Stimulated activated CD8-positive, alpha-beta memory T cell treated with anti-CD3 and anti-CD28 coated beads, Interleukin-4, amount 100 ng/mL, for 24 hours (primary cell): Measurements from ENCODE around the gene ADAP1.
A peak's percentile ranks its signal among the peaks of the same experiment; 100 is the strongest.

Experiments
- DNase-seq: peaks from one replicate; pipeline ENCODE4 v3.0.0-alpha.2; 2020; ENCODE audit warnings: low read depth

The ADAP1 gene

GRCh38 chr7:908591-909357 is 45.7 kb downstream of the ADAP1 start:
- DNase-seq, result peak; percentile 75

GRCh38 chr7:908159-908581 is 46.3 kb downstream of the ADAP1 start:
- DNase-seq, result no peak

DNA sequence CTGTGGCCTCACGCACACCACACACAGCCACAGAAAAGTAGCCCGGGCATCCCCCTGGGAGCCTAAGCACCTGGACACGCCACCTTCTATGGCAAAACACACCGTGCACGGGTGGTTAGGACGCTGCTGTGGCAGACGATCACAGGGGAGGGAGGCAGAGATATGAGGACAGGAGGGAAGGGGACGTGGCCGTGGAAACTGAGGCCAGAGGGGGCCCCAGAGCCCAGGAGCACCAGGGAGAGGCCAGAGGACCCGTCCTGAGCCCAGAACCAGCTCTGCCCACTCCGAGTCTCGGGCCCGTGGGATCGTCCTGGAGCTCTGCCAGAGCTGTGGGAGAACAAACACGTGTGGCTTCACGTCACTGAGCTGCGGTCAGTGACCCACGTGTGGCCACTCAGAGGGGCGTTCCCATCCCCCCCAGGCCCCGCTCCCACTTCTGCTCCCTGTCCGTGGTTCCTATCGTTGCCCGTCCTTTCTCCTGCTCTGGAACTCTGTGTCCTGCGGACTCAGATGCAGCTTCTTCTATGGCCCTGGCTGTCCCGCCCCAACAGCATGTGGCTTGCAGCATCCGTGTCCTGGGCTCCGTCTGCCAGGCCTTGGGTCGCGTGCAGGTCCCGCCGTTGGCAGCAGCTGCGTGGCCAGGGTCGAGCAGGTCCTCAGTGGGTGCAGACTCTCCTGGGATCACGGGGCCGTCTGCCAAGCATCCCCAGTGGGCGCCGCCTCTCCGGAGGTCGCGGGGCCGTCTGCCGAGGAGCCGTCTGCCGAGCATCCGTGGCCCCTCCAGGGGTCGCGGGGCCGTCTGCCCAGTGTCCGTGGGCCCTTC is 47.1 kb downstream of the ADAP1 start:
- DNase-seq, result no peak

GRCh38 chr7:906776-907157 is 47.7 kb downstream of the ADAP1 start:
- DNase-seq, result no peak

DNA sequence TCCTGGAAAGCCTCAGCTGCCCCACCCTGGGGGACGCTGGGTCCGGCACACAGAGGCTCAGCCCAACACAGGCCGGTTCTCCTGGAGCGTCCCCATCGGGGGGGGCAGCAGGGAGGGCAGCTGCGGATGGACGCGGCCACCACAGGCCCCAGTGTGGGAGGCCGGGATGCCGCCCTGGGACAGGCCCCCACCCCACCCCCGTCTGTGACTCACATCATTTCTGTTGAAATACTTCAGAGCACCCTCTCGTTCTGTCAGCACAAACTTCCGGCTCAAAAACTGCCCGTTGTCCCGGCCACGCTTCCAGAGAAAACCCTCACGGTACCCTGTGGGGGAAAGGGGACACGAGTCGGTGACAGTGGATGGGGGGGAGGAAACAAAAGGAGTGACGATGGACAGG is 49.6 kb downstream of the ADAP1 start:
- DNase-seq, result no peak

- DNase-seq, result no peak
Measured at GRCh38 chr7:903921-904755, 50.3 kb downstream of the ADAP1 start.

- DNase-seq, result no peak
Measured at GRCh38 chr7:902996-903395, 51.5 kb downstream of the ADAP1 start.

DNA sequence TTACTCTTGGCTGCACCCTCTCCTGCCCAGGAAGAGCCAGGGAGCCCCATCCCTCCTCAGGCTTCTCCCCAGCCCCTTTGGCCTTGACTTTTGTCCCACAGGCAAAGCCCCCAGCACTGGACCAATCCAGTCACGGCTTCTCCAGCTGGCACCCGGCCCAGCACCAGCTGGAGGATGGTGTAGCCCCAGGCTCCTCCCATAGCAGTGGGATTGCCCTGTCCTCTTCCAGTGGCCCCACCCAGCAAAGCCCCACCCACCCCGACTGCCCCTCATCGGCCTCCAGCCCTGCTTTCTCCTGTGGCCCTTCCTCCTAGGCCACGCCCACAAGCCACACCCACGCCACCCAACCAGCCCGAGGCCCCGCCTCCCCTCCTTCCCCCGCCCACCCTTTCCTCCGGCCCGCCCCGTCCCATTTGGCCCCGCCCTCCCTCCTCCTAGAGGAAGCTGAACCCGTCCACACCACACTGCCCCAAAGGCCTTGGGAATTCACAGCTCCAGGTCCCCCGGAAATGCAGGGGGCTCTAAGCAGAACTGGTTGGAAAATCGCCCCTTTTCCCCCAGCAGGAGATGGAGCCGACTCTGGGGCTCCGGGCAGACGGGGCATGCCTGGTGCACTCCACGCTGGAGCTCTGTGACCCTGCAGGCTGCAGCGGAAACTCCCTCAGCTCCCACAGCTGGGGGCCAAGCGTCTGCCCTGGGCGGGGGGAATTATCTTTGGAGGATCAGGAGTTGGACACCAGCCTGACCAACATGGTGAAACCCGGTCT is 52.9 kb downstream of the ADAP1 start:
- peak; percentile 44 for DNase-seq

DNA sequence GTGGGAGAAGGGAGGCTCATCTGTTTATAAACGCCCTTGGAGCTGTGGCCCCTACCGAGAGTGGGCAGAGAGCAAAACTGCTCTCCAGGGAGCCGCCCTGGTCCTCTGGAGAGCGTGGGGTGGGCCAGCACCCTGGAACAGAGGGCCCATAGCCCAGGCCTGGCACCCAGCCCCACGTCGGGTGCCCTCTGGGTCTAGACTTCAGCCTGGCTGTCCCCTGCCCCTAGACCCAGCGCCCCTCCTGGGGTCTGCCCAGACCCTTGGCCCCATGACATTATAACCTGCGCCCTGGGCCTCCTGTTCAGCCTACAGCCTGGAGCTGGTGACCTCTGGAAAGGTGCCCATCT is 53.5 kb downstream of the ADAP1 start:
- DNase-seq, result no peak

DNA sequence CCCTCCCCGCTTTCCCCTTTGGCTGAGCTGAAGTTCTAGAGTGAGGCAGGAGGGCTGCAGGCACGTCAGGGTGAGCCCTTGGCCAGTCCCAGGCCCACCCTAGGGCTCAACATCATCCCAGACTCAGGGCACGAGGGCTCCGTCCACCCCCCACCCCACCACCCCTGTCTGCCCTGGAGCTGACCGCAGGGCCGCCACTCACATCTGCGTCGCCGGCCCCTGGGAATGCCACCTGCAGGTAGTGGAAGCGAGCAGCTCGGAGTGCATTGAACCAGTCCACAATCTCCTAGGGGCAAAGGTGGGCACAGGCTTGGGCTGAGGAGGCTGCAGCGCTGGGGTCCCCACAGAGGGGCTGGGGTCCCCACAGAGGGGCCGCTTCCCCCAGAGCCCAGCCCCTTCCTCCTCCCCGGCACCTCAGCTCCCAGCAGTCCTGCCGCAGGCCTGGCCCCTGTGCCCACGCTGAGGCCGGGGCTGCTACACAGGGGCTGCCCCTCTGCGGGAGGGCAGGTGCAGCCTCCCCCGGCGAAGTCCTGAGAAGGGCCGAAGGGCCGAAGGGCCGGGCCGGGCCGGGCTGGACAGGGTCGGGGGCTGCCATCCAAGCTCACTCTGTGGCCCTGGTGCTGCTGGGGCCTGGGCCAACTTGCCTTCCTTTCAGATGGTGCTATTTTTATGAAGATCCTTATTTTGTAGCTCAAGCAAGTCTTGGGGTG is 54.0 kb downstream of the ADAP1 start:
- DNase-seq, result no peak

DNA sequence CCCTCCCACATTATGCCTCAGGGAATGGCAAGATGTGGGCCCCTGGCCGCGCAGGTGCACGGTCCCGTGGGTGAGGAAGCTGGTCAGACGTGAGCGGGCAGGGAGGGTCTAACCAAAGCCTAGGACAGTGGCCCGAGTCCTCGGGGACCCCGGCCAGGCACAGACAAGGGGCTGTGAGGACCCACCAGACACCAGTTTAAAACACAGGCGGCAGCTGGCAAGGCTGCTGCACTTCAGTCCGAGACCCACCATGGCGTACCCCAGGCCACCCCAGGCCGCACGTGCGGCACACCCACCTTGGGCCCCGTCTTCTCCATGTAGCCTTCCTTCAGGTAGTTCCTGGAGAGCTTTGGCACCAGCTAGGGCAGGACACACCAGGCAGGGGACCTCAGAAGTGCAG is 54.7 kb downstream of the ADAP1 start:
- DNase-seq, result no peak

GRCh38 chr7:898855-899681 is 55.4 kb downstream of the ADAP1 start:
- DNase-seq, result no peak

DNA sequence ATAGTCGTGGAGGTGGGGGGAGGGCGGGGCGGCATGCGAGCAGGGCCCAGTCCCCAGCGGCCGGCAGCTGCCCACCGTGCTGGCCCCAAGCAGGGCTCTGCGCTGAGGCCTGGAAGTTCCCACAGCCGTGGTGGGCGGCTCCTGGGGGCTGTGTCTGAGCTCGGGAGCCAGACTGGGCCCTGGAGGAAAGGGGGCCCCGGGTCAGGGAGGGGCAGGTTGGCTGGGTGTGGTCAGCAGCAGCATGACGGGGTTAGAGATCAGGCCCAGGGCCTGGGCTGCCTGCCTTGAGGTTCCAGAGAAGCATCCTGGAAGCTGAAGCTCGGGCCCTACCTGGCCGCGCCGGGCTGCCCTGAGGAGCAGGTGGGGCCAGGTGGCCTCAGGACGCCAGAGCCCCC is 56.0 kb downstream of the ADAP1 start:
- DNase-seq, result no peak

DNA sequence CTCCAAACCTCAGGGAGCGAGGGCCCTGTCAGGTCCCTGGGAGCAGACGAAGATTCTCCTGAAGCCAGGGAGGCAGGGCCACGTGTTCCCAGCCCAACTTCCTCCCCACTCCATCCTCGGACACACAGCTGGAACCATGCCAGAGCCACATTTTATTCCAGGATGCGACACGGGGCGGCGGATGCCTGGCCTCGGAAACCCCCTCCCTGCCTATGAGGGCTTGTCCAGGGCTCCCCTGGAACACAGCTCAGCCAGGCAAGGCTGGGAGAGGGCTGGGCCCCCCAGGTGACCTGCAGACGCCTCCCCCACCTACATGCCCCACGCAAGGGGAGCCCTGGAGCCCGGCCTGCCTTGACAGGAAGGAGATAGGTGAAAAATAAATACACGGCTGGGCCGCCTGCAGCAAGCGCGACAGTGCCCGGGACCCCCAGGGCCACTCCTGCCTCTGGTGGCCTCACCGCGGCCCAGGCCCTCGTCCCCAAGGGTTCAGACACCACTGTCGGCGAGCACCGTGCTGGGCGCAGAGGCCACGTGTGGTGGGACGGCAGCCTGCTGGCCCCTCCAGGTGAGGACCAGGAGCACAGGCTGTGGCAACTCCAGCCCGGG is 56.6 kb downstream of the ADAP1 start:
- no peak for DNase-seq

GRCh38 chr7:897086-897485 is 57.4 kb downstream of the ADAP1 start:
- no peak for DNase-seq

DNA sequence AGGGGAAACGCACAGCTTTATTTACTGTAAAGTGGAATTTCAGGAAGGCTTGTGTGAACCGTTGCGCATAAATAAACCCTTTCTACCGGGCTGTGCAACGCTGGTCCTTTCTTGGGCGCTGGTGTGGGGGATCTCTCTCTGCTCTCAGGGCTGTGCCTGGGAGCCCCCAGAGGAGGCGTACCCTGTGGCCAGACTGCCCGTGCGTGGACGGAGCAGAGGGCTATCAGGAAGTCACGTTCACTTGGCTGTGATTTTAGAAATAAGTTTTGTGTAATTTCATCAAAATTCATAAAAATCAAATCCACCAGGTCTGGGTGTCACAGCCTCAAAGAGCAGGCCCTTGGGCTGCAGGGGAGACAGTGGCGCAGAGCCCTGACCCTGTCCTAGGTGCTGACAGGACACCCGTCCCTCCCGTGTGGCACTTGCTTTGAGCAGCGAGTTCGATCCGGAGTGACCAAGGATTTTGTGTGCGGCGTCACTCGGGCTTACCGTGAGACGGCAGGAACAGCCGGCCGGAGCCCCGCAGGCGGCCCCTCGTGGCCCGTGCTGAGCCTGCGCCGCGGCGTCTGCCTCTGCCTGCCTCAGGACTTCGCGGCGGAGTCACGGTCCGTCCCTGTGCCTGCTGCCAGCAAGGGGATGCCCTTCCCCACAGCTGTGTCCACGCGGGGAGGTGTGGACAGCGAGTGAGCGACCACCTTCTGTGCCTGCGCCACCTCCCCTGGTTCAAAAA is 58.0 kb downstream of the ADAP1 start:
- no peak for DNase-seq

DNA sequence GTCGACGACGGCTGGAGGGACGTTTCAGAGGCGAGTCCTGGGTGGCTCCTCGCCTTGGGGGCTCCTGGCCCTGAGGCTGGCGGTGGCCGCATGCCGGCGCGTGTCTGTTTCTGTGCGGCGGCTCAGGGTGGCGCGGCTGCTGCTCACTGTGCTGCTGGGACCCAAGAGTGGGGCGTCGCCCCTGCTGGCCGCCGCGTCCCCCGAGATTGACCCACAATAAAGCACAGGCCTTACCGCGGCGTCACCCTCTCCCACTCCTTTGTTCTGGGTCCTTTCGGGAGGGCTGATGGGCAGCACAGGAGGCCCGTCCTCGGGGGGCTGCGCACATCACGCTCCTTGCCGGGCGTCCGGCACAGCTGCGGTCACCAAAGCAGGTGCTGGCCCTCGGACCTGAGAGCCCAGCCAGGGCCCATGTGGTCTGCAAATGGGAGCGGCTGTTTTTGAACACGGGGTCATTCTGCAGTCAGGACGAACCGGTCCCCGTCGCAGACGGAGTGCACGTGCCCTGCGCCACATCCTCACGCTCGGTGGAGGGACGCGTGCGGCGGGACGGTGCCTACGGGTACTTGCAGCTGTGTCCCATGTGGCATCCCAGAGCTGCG is 58.9 kb downstream of the ADAP1 start:
- no peak for DNase-seq

DNA sequence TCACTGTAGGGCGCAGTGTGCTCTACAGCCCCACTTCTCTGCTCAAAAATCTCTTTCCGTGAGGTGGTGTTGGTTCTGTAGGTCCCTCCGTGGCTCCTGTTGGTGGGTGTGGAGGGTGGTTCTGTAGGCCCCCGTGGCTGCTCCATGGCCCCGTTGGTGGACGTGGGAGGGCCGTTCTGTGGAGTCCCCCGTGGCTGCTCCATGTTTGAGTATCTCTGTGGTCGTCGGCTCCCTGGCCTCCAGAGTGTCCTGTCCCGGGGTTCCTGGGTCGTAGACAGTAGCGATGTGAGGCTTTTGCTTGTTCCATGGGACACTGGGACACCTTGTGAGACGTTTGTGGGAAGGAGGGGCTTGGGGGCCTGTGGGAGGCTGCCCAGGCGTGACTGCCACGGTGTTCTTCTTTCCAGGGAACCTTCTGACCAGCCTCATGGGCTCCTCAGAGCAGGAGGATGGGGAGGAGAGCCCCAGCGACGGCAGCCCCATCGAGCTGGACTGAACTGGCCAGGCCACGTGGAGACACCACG is 59.5 kb downstream of the ADAP1 start:
- no peak for DNase-seq
